ENCODE results near the gene SNN. TPM values are rescaled to one million over a fixed set of nuclear protein-coding genes. Genes with fewer than 3 reads are reported as not detected.

SNN gene
- total and polyA plus RNA-seq, 4 donors, result 9.4 to 29.0 (median 18.9) TPM

- WGBS, 2 donors, result 88 to 91% methylated on average over 42 of the region's 42 CpGs
- H3K9ac ChIP-seq (ENCODE audit: insufficient read depth in 1 of 2, low read length in 2 of 2), result no peak overlapping the region
- H3K9me3 ChIP-seq (ENCODE audit: control insufficient read depth in 4 of 4, insufficient read depth in 3 of 4, low read length in 3 of 4), result no peaks in the 10 kb centered on the region
- DNase-seq, result no peak
- H3K36me3 ChIP-seq (ENCODE audit: control insufficient read depth in 4 of 4, insufficient read depth in 4 of 4, low read length in 4 of 4), result peaks cover 7 to 43% (median 27%) of the 10 kb centered on the region in 4 donors
- ATAC-seq (ENCODE audit: insufficient read depth, low FRiP score), result no peak
- peaks cover 0 to 37% (median 8%) of the 10 kb centered on the region in 5 donors for H3K4me1 ChIP-seq (ENCODE audit: control insufficient read depth in 5 of 5, insufficient read depth in 5 of 5, low read length in 5 of 5)
- H3K4me3 ChIP-seq, result no peak overlapping the region
- TF ChIP-seq, protein P1, sequence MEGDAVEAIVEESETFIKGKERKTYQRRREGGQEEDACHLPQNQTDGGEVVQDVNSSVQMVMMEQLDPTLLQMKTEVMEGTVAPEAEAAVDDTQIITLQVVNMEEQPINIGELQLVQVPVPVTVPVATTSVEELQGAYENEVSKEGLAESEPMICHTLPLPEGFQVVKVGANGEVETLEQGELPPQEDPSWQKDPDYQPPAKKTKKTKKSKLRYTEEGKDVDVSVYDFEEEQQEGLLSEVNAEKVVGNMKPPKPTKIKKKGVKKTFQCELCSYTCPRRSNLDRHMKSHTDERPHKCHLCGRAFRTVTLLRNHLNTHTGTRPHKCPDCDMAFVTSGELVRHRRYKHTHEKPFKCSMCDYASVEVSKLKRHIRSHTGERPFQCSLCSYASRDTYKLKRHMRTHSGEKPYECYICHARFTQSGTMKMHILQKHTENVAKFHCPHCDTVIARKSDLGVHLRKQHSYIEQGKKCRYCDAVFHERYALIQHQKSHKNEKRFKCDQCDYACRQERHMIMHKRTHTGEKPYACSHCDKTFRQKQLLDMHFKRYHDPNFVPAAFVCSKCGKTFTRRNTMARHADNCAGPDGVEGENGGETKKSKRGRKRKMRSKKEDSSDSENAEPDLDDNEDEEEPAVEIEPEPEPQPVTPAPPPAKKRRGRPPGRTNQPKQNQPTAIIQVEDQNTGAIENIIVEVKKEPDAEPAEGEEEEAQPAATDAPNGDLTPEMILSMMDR (IDR thresholded peaks at IDR 0.05; ENCODE audit: control extremely low read depth, extremely low read depth), result no peak
- peak overlapping the region in 1 of 2 donors; percentile 14 for H3K27ac ChIP-seq (ENCODE audit: low read depth in 1 of 2, low read length in 1 of 2)
- no peaks in the 10 kb centered on the region for H3K27me3 ChIP-seq (ENCODE audit: control insufficient read depth in 3 of 3, insufficient read depth in 3 of 3, low read length in 2 of 3)
Measured at GRCh38 chr16:11675561-11676511, 7.6 kb downstream of the SNN start.

- no peak overlapping the region for H3K27ac ChIP-seq (ENCODE audit: low read depth in 1 of 2, low read length in 1 of 2)
- H3K36me3 ChIP-seq (ENCODE audit: control insufficient read depth in 4 of 4, insufficient read depth in 4 of 4, low read length in 4 of 4), result peaks cover 7 to 45% (median 27%) of the 10 kb centered on the region in 4 donors
- H3K9ac ChIP-seq (ENCODE audit: insufficient read depth in 1 of 2, low read length in 2 of 2), result no peak overlapping the region
- 91 to 93% methylated on average over 14 of the region's 14 CpGs for WGBS, 2 donors
- H3K4me3 ChIP-seq, result no peak overlapping the region
- no peaks in the 10 kb centered on the region for H3K9me3 ChIP-seq (ENCODE audit: control insufficient read depth in 4 of 4, insufficient read depth in 3 of 4, low read length in 3 of 4)
- TF ChIP-seq, protein P1 (IDR thresholded peaks at IDR 0.05; ENCODE audit: control extremely low read depth, extremely low read depth), result no peak
- no peaks in the 10 kb centered on the region for H3K27me3 ChIP-seq (ENCODE audit: control insufficient read depth in 3 of 3, insufficient read depth in 3 of 3, low read length in 2 of 3)
- DNase-seq, result no peak
- peaks cover 0 to 34% (median 8%) of the 10 kb centered on the region in 5 donors for H3K4me1 ChIP-seq (ENCODE audit: control insufficient read depth in 5 of 5, insufficient read depth in 5 of 5, low read length in 5 of 5)
- ATAC-seq (ENCODE audit: insufficient read depth, low FRiP score), result no peak
Measured at GRCh38 chr16:11676799-11677198, 8.5 kb downstream of the SNN start.

DNA sequence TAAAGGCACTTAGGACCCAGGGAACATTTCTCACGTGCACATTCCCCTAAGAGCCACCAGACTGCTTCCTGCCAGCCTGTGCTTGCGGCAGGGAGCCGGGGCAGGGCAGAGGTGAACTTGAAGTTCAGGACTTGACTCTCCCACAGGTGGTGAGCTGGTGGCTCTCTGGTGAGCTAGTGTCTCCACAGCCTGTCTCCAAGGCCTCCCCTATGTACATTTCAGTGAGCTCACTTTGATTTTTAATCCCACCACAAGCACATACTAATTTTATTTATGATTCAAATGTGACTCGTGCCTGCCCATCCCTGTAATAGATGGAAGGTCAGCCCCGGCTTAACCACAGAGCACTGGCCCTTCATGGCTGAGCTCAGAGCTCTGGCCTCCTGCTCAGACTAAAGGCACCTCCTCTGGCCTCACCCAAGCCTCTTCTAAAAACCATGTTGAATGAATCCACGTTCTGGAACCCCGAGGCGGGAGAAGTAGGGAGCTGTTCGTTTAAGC is 9.2 kb downstream of the SNN start:
- Histone ChIP-seq H3K27ac (ENCODE audit: low read depth in 1 of 2, low read length in 1 of 2) (no peak overlapping the region), H3K27me3 (ENCODE audit: control insufficient read depth in 3 of 3, insufficient read depth in 3 of 3, low read length in 2 of 3) (no peaks in the 10 kb centered on the region), H3K9ac (ENCODE audit: insufficient read depth in 1 of 2, low read length in 2 of 2) (no peak overlapping the region), H3K36me3 (ENCODE audit: control insufficient read depth in 4 of 4, insufficient read depth in 4 of 4, low read length in 4 of 4) (peaks cover 7 to 46% (median 30%) of the 10 kb centered on the region in 4 donors), H3K4me3 (no peak overlapping the region), H3K9me3 (ENCODE audit: control insufficient read depth in 4 of 4, insufficient read depth in 3 of 4, low read length in 3 of 4) (no peaks in the 10 kb centered on the region), H3K4me1 (ENCODE audit: control insufficient read depth in 5 of 5, insufficient read depth in 5 of 5, low read length in 5 of 5) (peaks cover 0 to 30% (median 8%) of the 10 kb centered on the region in 5 donors)
- ATAC-seq (ENCODE audit: insufficient read depth, low FRiP score) (no peak), DNase-seq (no peak)
- 74 to 77% methylated on average over 9 of the region's 9 CpGs for WGBS, 2 donors
- TF ChIP-seq, protein P1 (IDR thresholded peaks at IDR 0.05; ENCODE audit: control extremely low read depth, extremely low read depth), result no peak

Measured in lung (tissue), 12 donors.